Kidney epithelial cell (primary cell): ENCODE data around the gene NTN1. TPM values are rescaled to one million over a fixed set of nuclear protein-coding genes. Genes with fewer than 3 reads are reported as not detected.
"Not testable (repeated sequence)": the region's sequence is repeated elsewhere in the genome, so short reads cannot be mapped to it uniquely, and the experiment has no call there.

Experiments
- DNase-seq: peaks from one replicate; pipeline ENCODE4 v3.0.0-alpha.2; 2010; ENCODE audit warnings: low read depth
- H3K27me3 ChIP-seq: 2 replicates; pipeline ENCODE4 v1.6.0; 2011; ENCODE audit warnings: low read length; ENCODE audit not compliant: control insufficient read depth, insufficient read depth
- H3K36me3 ChIP-seq: 2 replicates; pipeline ENCODE4 v1.5.1; 2011; ENCODE audit warnings: low read length; ENCODE audit not compliant: control insufficient read depth, insufficient read depth
- H3K4me3 ChIP-seq: 2 replicates; pipeline ENCODE4 v1.5.1; 2011; ENCODE audit warnings: low read depth, mild to moderate bottlenecking, control low read depth, low read length
- CTCF ChIP-seq: IDR thresholded peaks from 2 replicates; pipeline ENCODE4 v1.5.1; 2011; ENCODE audit warnings: mild to moderate bottlenecking, moderate library complexity, low read length, control low read depth, inconsistent platforms; ENCODE audit not compliant: insufficient read depth, poor library complexity, severe bottlenecking
- total RNA-seq: library from RNA; depleted of rRNA; stranded (reverse); fragments of >200 nt; gene quantifications from 2 replicates; pipeline ENCODE4 v1.2.3, GENCODE V29; 2015

NTN1 gene
- 15.2 and 20.5 TPM in 2 replicates for total RNA-seq

- no peak for DNase-seq
- Histone ChIP-seq H3K27me3 (peaks cover 51% of the 10 kb centered on the region), H3K36me3 (no peaks in the 10 kb centered on the region), H3K4me3 (peak within 1 kb of the TSS; percentile 40)
- no peak for TF ChIP-seq CTCF
Measured at GRCh38 chr17:9021158-9021991, at the start of gene NTN1. NTN1 (plus strand) TSS chr17:9021510; CDS start chr17:9022374, 864 bp downstream.

DNA sequence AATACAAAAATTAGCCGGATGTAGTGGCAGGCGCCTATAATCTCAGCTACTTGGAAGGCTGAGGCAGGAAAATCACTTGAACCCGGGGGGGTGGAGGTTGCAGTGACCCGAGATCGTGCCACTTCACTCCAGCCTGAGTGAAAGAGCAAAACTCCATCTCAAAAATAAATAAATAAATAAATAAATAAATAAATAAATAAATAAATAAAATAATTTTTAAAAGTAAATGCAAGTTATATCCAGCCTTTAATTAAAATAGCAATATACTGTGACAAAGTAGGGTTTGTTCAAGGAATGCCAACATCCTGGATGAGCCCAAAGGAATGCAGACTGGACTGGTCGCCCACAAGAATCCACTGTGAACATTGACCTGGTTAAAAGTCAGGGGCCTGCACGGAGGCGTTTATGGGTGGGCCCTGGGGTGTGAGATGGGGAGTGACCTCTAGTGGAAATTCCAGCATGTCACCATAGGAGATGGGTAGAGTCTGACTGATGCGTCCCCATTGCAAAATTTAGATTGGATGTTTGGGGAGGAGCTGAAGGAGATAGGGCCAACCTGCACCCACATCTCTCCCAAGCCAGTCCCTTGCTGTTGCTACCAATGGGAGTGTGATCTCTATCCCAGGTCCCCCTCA, 46.1 kb upstream of the NTN1 start:
- DNase-seq: no peak
- Histone ChIP-seq H3K36me3 (no peaks in the 10 kb centered on the region), H3K4me3 (no peak overlapping the region), H3K27me3 (no peaks in the 10 kb centered on the region)
- TF ChIP-seq CTCF: no peak

DNA sequence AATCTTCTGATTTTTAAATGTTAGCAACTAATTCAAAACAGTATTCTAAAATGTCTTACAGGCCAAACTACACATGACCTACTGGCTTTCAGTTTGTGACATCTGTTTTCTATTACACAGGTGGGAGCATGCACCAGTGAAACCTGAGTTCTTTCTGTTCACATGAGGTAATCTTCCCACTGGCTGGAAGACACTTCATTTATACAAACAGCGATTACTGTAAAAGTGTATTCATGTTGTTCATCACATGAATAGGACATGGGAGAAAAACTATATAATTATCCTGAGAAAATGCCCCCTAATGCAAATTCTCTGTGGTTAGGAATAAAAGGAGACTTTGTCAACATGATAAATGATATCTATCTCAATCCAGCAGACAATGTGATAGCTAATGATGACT, 44.7 kb upstream of the NTN1 start:
- TF ChIP-seq CTCF: no peak
- no peak for DNase-seq
- no peak overlapping the region for H3K4me3 ChIP-seq
- no peaks in the 10 kb centered on the region for H3K36me3 ChIP-seq
- H3K27me3 ChIP-seq: no peaks in the 10 kb centered on the region

DNA sequence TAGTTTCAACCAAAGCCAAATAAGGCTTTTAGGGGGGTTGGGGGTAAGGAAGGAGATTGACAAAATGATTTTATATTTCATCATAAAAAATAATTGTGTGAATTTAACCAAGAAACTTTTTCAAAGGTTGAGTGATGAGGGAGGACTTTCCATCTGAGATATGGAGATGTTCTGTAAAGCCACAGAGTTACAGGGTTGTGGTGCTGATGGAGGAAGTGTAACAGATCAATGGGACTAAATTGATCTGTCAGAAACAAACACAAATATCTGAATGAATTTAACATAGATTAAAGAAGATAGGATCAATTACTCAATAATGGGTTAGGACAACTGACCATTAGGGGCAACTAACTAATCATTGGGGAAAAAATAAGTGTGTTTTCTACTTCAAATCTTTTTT, 41.6 kb upstream of the NTN1 start:
- TF ChIP-seq CTCF: no peak
- Histone ChIP-seq H3K36me3 (no peaks in the 10 kb centered on the region), H3K4me3 (no peak overlapping the region), H3K27me3 (no peaks in the 10 kb centered on the region)
- no peak for DNase-seq

GRCh38 chr17:8981443-8981842, 39.9 kb upstream of the NTN1 start:
- DNase-seq: no peak
- no peaks in the 10 kb centered on the region for H3K27me3 ChIP-seq

DNA sequence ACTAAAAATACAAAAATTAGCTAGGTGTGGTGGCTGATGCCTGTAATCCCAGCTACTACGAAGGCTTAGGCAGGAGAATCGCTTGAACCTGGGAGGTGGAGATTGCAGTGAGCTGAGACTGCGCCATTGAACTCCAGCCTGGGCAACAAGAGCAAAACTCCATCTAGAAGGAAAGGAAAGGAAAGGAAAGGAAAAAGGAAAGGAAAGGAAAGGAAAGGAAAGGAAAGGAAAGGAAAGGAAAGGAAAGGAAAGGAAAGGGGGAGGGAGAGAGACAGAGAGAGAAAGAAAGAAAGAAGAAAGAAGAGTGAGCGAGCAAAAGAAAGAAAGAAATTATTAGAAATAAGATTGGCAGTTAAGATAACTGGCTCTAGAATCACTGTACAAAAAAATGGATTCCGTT, 37.1 kb upstream of the NTN1 start:
- not testable (repeated sequence) for H3K4me3 ChIP-seq, H3K27me3 ChIP-seq, DNase-seq, H3K36me3 ChIP-seq

More at GRCh38 chr17:8981443-8981842, 39.9 kb upstream of the NTN1 start:
- no peak for TF ChIP-seq CTCF
- Histone ChIP-seq H3K4me3 (no peak overlapping the region), H3K36me3 (no peaks in the 10 kb centered on the region)
